Transverse colon (tissue), 3 donors: ENCODE results near the gene THSD4.

Source experiments
- POLR2A ChIP-seq: fragments of 450-650 bp; IDR thresholded peaks from one replicate; pipeline ENCODE4 v1.6.1; 2016; ENCODE audit warnings: antibody characterized with exemption, mild to moderate bottlenecking, moderate library complexity
- TF ChIP-seq, protein P1 (sequence below), 5 experiments: fragments of 200-600 bp in 3 of 5; fragments of 450-650 bp in 2 of 5; sonication (generic) in 3 of 5; IDR thresholded peaks; 1 replicate in 2 of 5; 2 replicates in 3 of 5; pipeline ENCODE4 v1.5.1; 2016 to 2017; ENCODE audit warnings: antibody characterized with exemption in 5 of 5, inconsistent platforms in 3 of 5, mild to moderate bottlenecking in 2 of 5, moderate library complexity in 1 of 5

DNA sequence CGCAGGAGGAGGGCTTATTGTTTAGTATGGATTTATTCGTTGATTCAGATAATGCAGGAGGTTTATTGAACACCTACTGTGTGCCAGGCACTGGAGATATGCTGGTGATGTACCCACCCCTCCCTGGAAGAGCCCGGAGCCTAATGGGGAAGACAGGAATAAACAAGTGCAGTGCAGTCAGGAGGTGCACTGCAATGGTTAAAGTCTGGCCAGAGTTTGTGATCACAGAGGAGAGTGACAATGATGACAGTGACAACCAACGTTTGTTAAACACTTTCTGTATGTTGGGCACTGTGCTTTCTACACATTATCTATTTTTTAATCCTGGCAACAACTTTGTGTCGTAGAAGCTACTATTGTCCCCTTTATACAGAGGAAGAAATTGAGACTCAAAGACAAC, 70.4 kb downstream of the THSD4 start:
- TF ChIP-seq, protein P1, sequence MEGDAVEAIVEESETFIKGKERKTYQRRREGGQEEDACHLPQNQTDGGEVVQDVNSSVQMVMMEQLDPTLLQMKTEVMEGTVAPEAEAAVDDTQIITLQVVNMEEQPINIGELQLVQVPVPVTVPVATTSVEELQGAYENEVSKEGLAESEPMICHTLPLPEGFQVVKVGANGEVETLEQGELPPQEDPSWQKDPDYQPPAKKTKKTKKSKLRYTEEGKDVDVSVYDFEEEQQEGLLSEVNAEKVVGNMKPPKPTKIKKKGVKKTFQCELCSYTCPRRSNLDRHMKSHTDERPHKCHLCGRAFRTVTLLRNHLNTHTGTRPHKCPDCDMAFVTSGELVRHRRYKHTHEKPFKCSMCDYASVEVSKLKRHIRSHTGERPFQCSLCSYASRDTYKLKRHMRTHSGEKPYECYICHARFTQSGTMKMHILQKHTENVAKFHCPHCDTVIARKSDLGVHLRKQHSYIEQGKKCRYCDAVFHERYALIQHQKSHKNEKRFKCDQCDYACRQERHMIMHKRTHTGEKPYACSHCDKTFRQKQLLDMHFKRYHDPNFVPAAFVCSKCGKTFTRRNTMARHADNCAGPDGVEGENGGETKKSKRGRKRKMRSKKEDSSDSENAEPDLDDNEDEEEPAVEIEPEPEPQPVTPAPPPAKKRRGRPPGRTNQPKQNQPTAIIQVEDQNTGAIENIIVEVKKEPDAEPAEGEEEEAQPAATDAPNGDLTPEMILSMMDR (IDR thresholded peaks at IDR 0.05): no peak
- no peak for TF ChIP-seq POLR2A
